ENCODE measurements around the gene RGS3.

The RGS3 gene

GRCh38 chr9:113602126-113603047, 138.9 kb downstream of the RGS3 start:
- no peak for TF ChIP-seq CTCF (IDR thresholded peaks at IDR 0.05; ENCODE audit: borderline replicate concordance, control extremely low read depth, extremely low read depth, insufficient read depth, missing control alignments)
- in situ Hi-C loops (cut with MboI; ENCODE audit: low sequenced_read_pairs, unreplicated experiment), result no loop called here
- DNase-seq (ENCODE audit: low spot score), result peak; percentile 85

- in situ Hi-C loops (cut with MboI; ENCODE audit: low sequenced_read_pairs, unreplicated experiment), result no loop called here
- TF ChIP-seq CTCF (IDR thresholded peaks at IDR 0.05; ENCODE audit: borderline replicate concordance, control extremely low read depth, extremely low read depth, insufficient read depth, missing control alignments), result no peak
- no peak for DNase-seq (ENCODE audit: low spot score)
Observed at GRCh38 chr9:113603048-113603375, 139.5 kb downstream of the RGS3 start.

- no peak for TF ChIP-seq CTCF (IDR thresholded peaks at IDR 0.05; ENCODE audit: borderline replicate concordance, control extremely low read depth, extremely low read depth, insufficient read depth, missing control alignments)
- in situ Hi-C loops (cut with MboI; ENCODE audit: low sequenced_read_pairs, unreplicated experiment), result no loop called here
- DNase-seq (ENCODE audit: low spot score), result no peak
Observed at GRCh38 chr9:113603773-113604172, 140.2 kb downstream of the RGS3 start.

GRCh38 chr9:113604393-113604792, 140.9 kb downstream of the RGS3 start:
- no peak for TF ChIP-seq CTCF (IDR thresholded peaks at IDR 0.05; ENCODE audit: borderline replicate concordance, control extremely low read depth, extremely low read depth, insufficient read depth, missing control alignments)
- no peak for DNase-seq (ENCODE audit: low spot score)
- in situ Hi-C loops (cut with MboI; ENCODE audit: low sequenced_read_pairs, unreplicated experiment), result no loop called here

GRCh38 chr9:113606510-113606909, 143.0 kb downstream of the RGS3 start:
- TF ChIP-seq CTCF (IDR thresholded peaks at IDR 0.05; ENCODE audit: borderline replicate concordance, control extremely low read depth, extremely low read depth, insufficient read depth, missing control alignments), result no peak
- no peak for DNase-seq (ENCODE audit: low spot score)
- in situ Hi-C loops (cut with MboI; ENCODE audit: low sequenced_read_pairs, unreplicated experiment), result no loop called here

- in situ Hi-C loops (cut with MboI; ENCODE audit: low sequenced_read_pairs, unreplicated experiment), result no loop called here
- TF ChIP-seq CTCF (IDR thresholded peaks at IDR 0.05; ENCODE audit: borderline replicate concordance, control extremely low read depth, extremely low read depth, insufficient read depth, missing control alignments), result no peak
- no peak for DNase-seq (ENCODE audit: low spot score)
Observed at GRCh38 chr9:113608082-113608685, 144.7 kb downstream of the RGS3 start.

Measured in GM13976 (cell line).